GM23248 (cell line): ENCODE data around the gene FLT1. TPM values are rescaled to one million over a fixed set of nuclear protein-coding genes. Genes with fewer than 3 reads are reported as not detected.

Experiments
- DNase-seq: peaks from one replicate; pipeline ENCODE4 v3.0.0-alpha.2; 2015
- H2AFZ ChIP-seq: fragments of 200-600 bp; sonication (generic); 2 replicates; pipeline ENCODE4 v1.6.1; 2016; ENCODE audit warnings: antibody characterized with exemption
- H3F3A ChIP-seq: fragments of 200-600 bp; sonication (generic); 2 replicates; pipeline ENCODE4 v1.6.1; 2016; ENCODE audit warnings: mild to moderate bottlenecking, antibody characterized with exemption, mixed run types; ENCODE audit not compliant: insufficient read depth
- H3K27ac ChIP-seq: fragments of 200-600 bp; sonication (generic); 2 replicates; pipeline ENCODE4 v1.5.1; 2016; ENCODE audit warnings: mild to moderate bottlenecking
- H3K27me3 ChIP-seq: fragments of 200-600 bp; sonication (generic); replicated peaks from 2 replicates; pipeline ENCODE4 v1.6.1; 2016; ENCODE audit warnings: mild to moderate bottlenecking; ENCODE audit not compliant: insufficient read depth
- H3K36me3 ChIP-seq: fragments of 200-600 bp; sonication (generic); 2 replicates; pipeline ENCODE4 v1.6.1; 2016; ENCODE audit warnings: low read depth, mild to moderate bottlenecking
- H3K4me1 ChIP-seq: fragments of 200-600 bp; sonication (generic); 2 replicates; pipeline ENCODE4 v1.6.1; 2016; ENCODE audit warnings: mild to moderate bottlenecking; ENCODE audit not compliant: insufficient read depth
- H3K4me2 ChIP-seq: fragments of 200-600 bp; sonication (generic); one replicate; pipeline ENCODE4 v1.6.1; 2016; ENCODE audit warnings: mild to moderate bottlenecking; ENCODE audit not compliant: unreplicated experiment
- H3K4me3 ChIP-seq: fragments of 200-600 bp; sonication (generic); 2 replicates; pipeline ENCODE4 v1.5.1; 2016; ENCODE audit warnings: mild to moderate bottlenecking
- H3K79me2 ChIP-seq: fragments of 200-600 bp; sonication (generic); 2 replicates; pipeline ENCODE4 v1.6.1; 2016; ENCODE audit warnings: mild to moderate bottlenecking; ENCODE audit not compliant: insufficient read depth
- H3K9ac ChIP-seq: fragments of 200-600 bp; sonication (generic); 2 replicates; pipeline ENCODE4 v1.6.1; 2016; ENCODE audit warnings: mild to moderate bottlenecking
- H3K9me2 ChIP-seq: fragments of 200-600 bp; sonication (generic); 2 replicates; pipeline ENCODE4 v1.6.1; 2016; ENCODE audit warnings: mixed run types, mild to moderate bottlenecking, moderate library complexity; ENCODE audit not compliant: insufficient read depth
- H3K9me3 ChIP-seq: fragments of 200-600 bp; sonication (generic); one replicate; pipeline ENCODE4 v1.6.1; 2017; ENCODE audit warnings: low read depth
- H4K20me1 ChIP-seq: fragments of 200-600 bp; sonication (generic); 2 replicates; pipeline ENCODE4 v1.6.0; 2016; ENCODE audit not compliant: insufficient read depth
- EZH2 ChIP-seq: fragments of 200-600 bp; sonication (generic); IDR thresholded peaks from 2 replicates; pipeline ENCODE4 v1.6.1; 2018; ENCODE audit warnings: antibody characterized with exemption, mild to moderate bottlenecking; ENCODE audit not compliant: insufficient read depth, poor library complexity, severe bottlenecking
- EZH2phosphoT487 ChIP-seq: fragments of 200-600 bp; sonication (generic); IDR thresholded peaks from 2 replicates; pipeline ENCODE4 v1.6.1; 2018; ENCODE audit warnings: antibody characterized with exemption, moderate library complexity, mild to moderate bottlenecking, low read depth; ENCODE audit not compliant: insufficient read depth
- WGBS, 2 experiments: methylation state at CpG; one replicate each; pipeline ENCODE4 v1.1.6; 2015 to 2017; ENCODE audit warnings: low lambda C conversion rate in 2 of 2, low coverage in 1 of 2; ENCODE audit errors: missing lambda C conversion rate in 2 of 2; 5-methylcytosine and 5-hydroxymethylcytosine counted together
- in situ Hi-C: fragments of 300-500 bp; cut with MboI; formaldehyde crosslinking; loops from 2 replicates; pipeline ENCODE4 v1.15.0; 2020
- polyA plus RNA-seq: library from polyadenylated mRNA; unstranded; fragments of >200 nt; fragmentation: Nextera tagmentation; extraction: Ambion mirVana; gene quantifications from 2 replicates; pipeline ENCODE4 v1.2.1, GENCODE V29; 2016
- total RNA-seq: library from RNA; depleted of rRNA; stranded (reverse); fragments of >200 nt; shearing (Covaris generic); gene quantifications from 2 replicates; pipeline ENCODE4 v1.2.3, GENCODE V29; 2014

The FLT1 gene
- total and polyA plus RNA-seq, 2 experiments from 2014 or later, result 12.9 to 18.6 TPM

- Histone ChIP-seq H2AFZ (no peak overlapping the region), H4K20me1 (no peaks in the 10 kb centered on the region), H3K27me3 (no peaks in the 10 kb centered on the region), H3K9me3 (no peaks in the 10 kb centered on the region), H3K79me2 (no peaks in the 10 kb centered on the region), H3K9ac (no peak overlapping the region), H3K9me2 (no peaks in the 10 kb centered on the region), H3K4me3 (no peak overlapping the region), H3K4me1 (peaks cover 16% of the 10 kb centered on the region), H3K27ac (no peak overlapping the region), H3F3A (0 out of 2 replicates have a peak, but pooled peaks cover 13% of the 10 kb centered on the region), H3K36me3 (no peaks in the 10 kb centered on the region; the same call in 1 of the 2 replicates), H3K4me2 (no peak overlapping the region)
- peak; percentile 5 for DNase-seq
- 37 to 46% methylated on average over 2 of the region's 2 CpGs for WGBS, 2 experiments
- TF ChIP-seq EZH2 (no peak), EZH2phosphoT487 (no peak)
- in situ Hi-C loops, result no loop called here
Measured at GRCh38 chr13:28392428-28392827, 102.5 kb downstream of the FLT1 start.

GRCh38 chr13:28387740-28388501 is 107.0 kb downstream of the FLT1 start:
- in situ Hi-C loops, result no loop called here

DNA sequence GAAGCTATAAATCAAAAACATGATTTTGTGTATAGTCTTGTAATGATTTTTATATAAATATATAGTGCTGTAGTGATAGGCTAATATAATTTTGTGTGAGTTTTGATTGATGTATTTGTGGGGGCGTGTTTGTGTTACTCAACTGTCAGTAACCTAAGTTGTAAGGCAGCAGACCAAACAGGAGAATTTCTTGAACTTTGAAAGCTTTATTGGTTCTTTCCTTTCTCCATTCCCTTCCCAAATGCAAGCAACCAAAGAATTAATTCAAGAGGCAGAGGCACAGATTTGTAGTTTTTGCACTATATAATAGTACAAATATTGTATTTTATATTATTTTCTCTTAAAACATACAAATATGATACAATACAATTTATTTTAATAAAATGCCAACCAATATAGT is 109.6 kb downstream of the FLT1 start:
- Histone ChIP-seq H3K27me3 (no peaks in the 10 kb centered on the region), H3K79me2 (no peaks in the 10 kb centered on the region), H3K27ac (no peak overlapping the region), H3K36me3 (no peaks in the 10 kb centered on the region; the same call in 1 of the 2 replicates), H3K9ac (no peak overlapping the region), H3K4me1 (no peaks in the 10 kb centered on the region; the same call in 1 of the 2 replicates), H3F3A (no peaks in the 10 kb centered on the region), H3K9me3 (no peaks in the 10 kb centered on the region), H3K9me2 (no peaks in the 10 kb centered on the region), H4K20me1 (no peaks in the 10 kb centered on the region), H3K4me3 (no peak overlapping the region), H3K4me2 (no peak overlapping the region), H2AFZ (no peak overlapping the region)
- DNase-seq, result no peak
- TF ChIP-seq EZH2 (no peak), EZH2phosphoT487 (no peak)
- 75 to 87% methylated on average over 1 of the region's 1 CpG for WGBS, 2 experiments
- in situ Hi-C loops, result no loop called here

More at GRCh38 chr13:28387740-28388501, 107.0 kb downstream of the FLT1 start:
- Histone ChIP-seq H3K27ac (no peak overlapping the region), H3K36me3 (no peaks in the 10 kb centered on the region; the same call in 1 of the 2 replicates), H3F3A (0 out of 2 replicates have a peak, but pooled peaks cover 3% of the 10 kb centered on the region), H3K4me3 (no peak overlapping the region), H3K79me2 (no peaks in the 10 kb centered on the region), H2AFZ (0 out of 2 replicates have a peak overlapping the region, but pooled peaks have one; percentile 2), H4K20me1 (no peaks in the 10 kb centered on the region), H3K4me1 (peaks cover 6% of the 10 kb centered on the region), H3K9ac (no peak overlapping the region), H3K9me2 (no peaks in the 10 kb centered on the region), H3K9me3 (no peaks in the 10 kb centered on the region), H3K4me2 (no peak overlapping the region), H3K27me3 (no peaks in the 10 kb centered on the region)
- DNase-seq, result no peak
- TF ChIP-seq EZH2, result no peak
- TF ChIP-seq EZH2phosphoT487, result no peak
- 88 to 89% methylated on average over 4 of the region's 4 CpGs for WGBS, 2 experiments

DNA sequence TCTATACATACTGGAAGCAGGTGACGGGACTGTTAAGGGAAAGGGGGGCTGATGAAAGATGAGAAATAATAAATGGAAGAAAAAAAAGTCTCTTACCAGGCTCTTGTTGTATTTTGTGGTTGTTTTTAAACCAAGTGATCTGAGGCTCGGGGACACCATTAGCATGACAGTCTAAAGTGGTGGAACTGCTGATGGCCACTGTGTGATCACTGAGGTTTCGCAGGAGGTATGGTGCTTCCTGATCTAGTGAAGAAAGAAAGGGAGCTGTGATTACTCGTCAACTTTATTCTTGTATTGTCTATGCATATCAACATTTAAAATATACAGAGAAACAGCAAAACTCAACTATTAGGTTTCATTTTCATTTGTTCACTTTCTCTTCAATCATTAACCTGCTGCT is 110.1 kb downstream of the FLT1 start:
- no peak overlapping the region for H3K27ac ChIP-seq
- H3K4me3 ChIP-seq, result no peak overlapping the region
- no peak for DNase-seq
- H3K9ac ChIP-seq, result no peak overlapping the region
- no peaks in the 10 kb centered on the region for H3F3A ChIP-seq
- no peaks in the 10 kb centered on the region for H3K27me3 ChIP-seq
- H3K4me1 ChIP-seq, result no peaks in the 10 kb centered on the region; the same call in 1 of the 2 replicates
- H3K9me2 ChIP-seq, result no peaks in the 10 kb centered on the region
- no peaks in the 10 kb centered on the region; the same call in 1 of the 2 replicates for H3K36me3 ChIP-seq
- no peaks in the 10 kb centered on the region for H3K79me2 ChIP-seq
- H3K9me3 ChIP-seq, result no peaks in the 10 kb centered on the region
- no peaks in the 10 kb centered on the region for H4K20me1 ChIP-seq
- in situ Hi-C loops, result no loop called here
- H3K4me2 ChIP-seq, result no peak overlapping the region
- no peak for TF ChIP-seq EZH2
- no peak for TF ChIP-seq EZH2phosphoT487
- no peak overlapping the region for H2AFZ ChIP-seq
- 94 to 95% methylated on average over 4 of the region's 4 CpGs for WGBS, 2 experiments
